Colonic mucosa (tissue), 4 donors: Measurements from ENCODE around the gene COL23A1. TPM values are rescaled to one million over a fixed set of nuclear protein-coding genes. Genes with fewer than 3 reads are reported as not detected.

ENCODE experiments used
- DNase-seq: peaks from one replicate; pipeline ENCODE4 v3.0.0-alpha.2; 2020
- H3K27ac ChIP-seq: fragments of 200-600 bp; one replicate; pipeline ENCODE4 v1.8.0; 2021
- H3K27me3 ChIP-seq: fragments of 200-600 bp; one replicate; pipeline ENCODE4 v1.8.0; 2021
- H3K36me3 ChIP-seq: fragments of 200-600 bp; one replicate; pipeline ENCODE4 v1.8.0; 2021
- H3K4me1 ChIP-seq: fragments of 200-600 bp; one replicate; pipeline ENCODE4 v1.8.0; 2021; ENCODE audit warnings: mild to moderate bottlenecking
- H3K4me3 ChIP-seq: fragments of 200-600 bp; one replicate; pipeline ENCODE4 v1.8.0; 2021
- H3K9ac ChIP-seq, 2 donors: one replicate each; pipeline ENCODE4 v1.7.0; 2013; ENCODE audit warnings: control low read depth in 2 of 2, low read depth in 2 of 2, low read length in 2 of 2
- H3K9me3 ChIP-seq: fragments of 200-600 bp; one replicate; pipeline ENCODE4 v1.8.0; 2021
- intact Hi-C: fragments of 100-400 bp; cut with DNase I; formaldehyde crosslinking; loops from one replicate; pipeline ENCODE4 v1.14.1; 2022
- total RNA-seq, 2 donors: library from RNA; stranded (reverse); fragmentation: NEBNext Ultra II Directional in 1 of 2; extraction: Animal tissue kit (Norgen Biotek cat#: 25700) in 1 of 2; gene quantifications; one replicate each; pipeline ENCODE4 v1.2.1, GENCODE V29; 2021
- TF ChIP-seq, protein P1 (sequence below): fragments of 200-600 bp; IDR thresholded peaks from one replicate; pipeline ENCODE4 v1.8.0; 2022; ENCODE audit warnings: antibody characterized with exemption, mild to moderate bottlenecking
- donor health status: healthy.
- donor health status: DM: no; HTN: no; CAD: no.
- donor health status: DM: no; HTN: no; CAD: no.

COL23A1 gene
- total RNA-seq, 2 donors from 2014 or later, result 0.37 to 0.49 TPM

DNA sequence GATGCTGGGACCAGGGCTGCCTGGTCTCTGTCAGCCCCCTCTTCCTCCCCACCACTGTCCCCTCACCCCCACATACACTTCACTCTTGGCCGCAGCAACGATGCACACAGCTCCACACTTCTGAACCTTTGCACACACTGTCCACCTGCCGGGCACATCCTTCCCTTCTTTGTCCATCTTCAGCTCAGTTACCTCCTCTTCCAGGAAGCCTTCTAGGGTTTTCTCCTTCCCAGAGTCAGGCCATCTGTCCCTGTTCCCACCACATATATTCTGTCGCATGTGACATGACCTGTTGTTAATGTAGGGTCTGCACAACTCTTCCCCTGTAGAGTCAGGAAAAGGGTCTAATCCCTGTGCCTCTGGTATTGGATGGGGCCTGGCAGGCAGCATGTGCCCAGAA is 319.0 kb downstream of the COL23A1 start:
- H3K9me3 ChIP-seq, result no peaks in the 10 kb centered on the region
- intact Hi-C loops, result no loop called here
- H3K9ac ChIP-seq, result no peak overlapping the region
- no peak overlapping the region for H3K4me3 ChIP-seq
- no peaks in the 10 kb centered on the region for H3K27me3 ChIP-seq
- no peak overlapping the region for H3K27ac ChIP-seq
- no peaks in the 10 kb centered on the region for H3K4me1 ChIP-seq
- no peaks in the 10 kb centered on the region for H3K36me3 ChIP-seq
- TF ChIP-seq, protein P1, sequence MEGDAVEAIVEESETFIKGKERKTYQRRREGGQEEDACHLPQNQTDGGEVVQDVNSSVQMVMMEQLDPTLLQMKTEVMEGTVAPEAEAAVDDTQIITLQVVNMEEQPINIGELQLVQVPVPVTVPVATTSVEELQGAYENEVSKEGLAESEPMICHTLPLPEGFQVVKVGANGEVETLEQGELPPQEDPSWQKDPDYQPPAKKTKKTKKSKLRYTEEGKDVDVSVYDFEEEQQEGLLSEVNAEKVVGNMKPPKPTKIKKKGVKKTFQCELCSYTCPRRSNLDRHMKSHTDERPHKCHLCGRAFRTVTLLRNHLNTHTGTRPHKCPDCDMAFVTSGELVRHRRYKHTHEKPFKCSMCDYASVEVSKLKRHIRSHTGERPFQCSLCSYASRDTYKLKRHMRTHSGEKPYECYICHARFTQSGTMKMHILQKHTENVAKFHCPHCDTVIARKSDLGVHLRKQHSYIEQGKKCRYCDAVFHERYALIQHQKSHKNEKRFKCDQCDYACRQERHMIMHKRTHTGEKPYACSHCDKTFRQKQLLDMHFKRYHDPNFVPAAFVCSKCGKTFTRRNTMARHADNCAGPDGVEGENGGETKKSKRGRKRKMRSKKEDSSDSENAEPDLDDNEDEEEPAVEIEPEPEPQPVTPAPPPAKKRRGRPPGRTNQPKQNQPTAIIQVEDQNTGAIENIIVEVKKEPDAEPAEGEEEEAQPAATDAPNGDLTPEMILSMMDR, result no peak
- DNase-seq, result no peak

DNA sequence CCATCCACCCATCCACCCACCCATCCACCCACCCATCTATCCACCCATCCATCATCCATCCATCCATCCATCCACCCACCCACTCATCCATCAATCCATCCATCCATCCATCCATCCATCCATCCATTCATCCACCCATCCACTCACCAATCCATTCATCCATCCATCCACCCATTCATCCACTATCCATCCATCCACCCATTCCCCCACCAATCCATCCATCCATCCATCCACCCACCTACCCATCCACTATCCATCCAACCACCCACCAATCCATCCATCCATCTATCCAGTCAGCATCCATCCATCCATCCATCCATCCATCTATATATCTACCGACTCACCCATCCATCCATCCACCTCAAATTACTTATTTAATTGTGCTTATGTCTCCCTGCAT is 320.7 kb downstream of the COL23A1 start:
- H3K4me1 ChIP-seq, result no peaks in the 10 kb centered on the region
- TF ChIP-seq, protein P1, result no peak
- DNase-seq, result no peak
- H3K27ac ChIP-seq, result no peak overlapping the region
- H3K9me3 ChIP-seq, result no peaks in the 10 kb centered on the region
- H3K36me3 ChIP-seq, result no peaks in the 10 kb centered on the region
- intact Hi-C loops, result no loop called here
- no peaks in the 10 kb centered on the region for H3K27me3 ChIP-seq
- no peak overlapping the region for H3K9ac ChIP-seq
- H3K4me3 ChIP-seq, result no peak overlapping the region

GRCh38 chr5:178267876-178268275 is 322.3 kb downstream of the COL23A1 start:
- Histone ChIP-seq H3K36me3 (no peaks in the 10 kb centered on the region), H3K27ac (no peak overlapping the region), H3K4me3 (no peak overlapping the region), H3K9ac (no peak overlapping the region), H3K9me3 (no peaks in the 10 kb centered on the region), H3K4me1 (no peaks in the 10 kb centered on the region), H3K27me3 (no peaks in the 10 kb centered on the region)
- DNase-seq, result no peak
- TF ChIP-seq, protein P1, result no peak
- intact Hi-C loops, result no loop called here

GRCh38 chr5:178267245-178267644 is 322.9 kb downstream of the COL23A1 start:
- TF ChIP-seq, protein P1, result no peak
- Histone ChIP-seq H3K27me3 (no peaks in the 10 kb centered on the region), H3K4me3 (no peak overlapping the region), H3K9me3 (no peaks in the 10 kb centered on the region), H3K27ac (no peak overlapping the region), H3K36me3 (no peaks in the 10 kb centered on the region), H3K4me1 (no peaks in the 10 kb centered on the region), H3K9ac (no peak overlapping the region)
- intact Hi-C loops, result no loop called here
- no peak for DNase-seq

DNA sequence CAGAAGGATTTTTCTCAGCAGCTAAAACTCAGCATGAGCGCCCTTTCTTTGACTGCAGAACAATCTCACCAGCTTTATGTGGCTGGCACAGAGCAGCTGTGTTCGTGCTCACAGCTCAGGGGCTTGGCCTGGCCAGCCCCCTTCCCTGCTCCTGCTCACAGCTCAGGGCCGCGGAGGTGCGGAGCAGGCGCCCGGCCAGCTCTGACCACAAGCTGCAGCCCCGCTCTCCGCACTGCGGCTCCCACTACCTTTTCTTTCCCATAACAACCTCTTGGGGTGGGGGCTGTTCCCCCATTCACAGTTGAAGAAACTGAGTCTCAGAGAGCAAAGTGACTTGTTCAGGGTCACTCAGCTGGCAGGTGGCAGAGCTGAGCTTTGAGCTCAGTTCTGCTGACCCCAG is 323.6 kb downstream of the COL23A1 start:
- TF ChIP-seq, protein P1, result no peak

GRCh38 chr5:178265746-178266145 is 324.4 kb downstream of the COL23A1 start:
- Histone ChIP-seq H3K9me3 (no peaks in the 10 kb centered on the region), H3K27me3 (no peaks in the 10 kb centered on the region), H3K4me1 (no peaks in the 10 kb centered on the region), H3K36me3 (no peaks in the 10 kb centered on the region), H3K4me3 (no peak overlapping the region), H3K9ac (no peak overlapping the region), H3K27ac (no peak overlapping the region)
- TF ChIP-seq, protein P1, result no peak
- intact Hi-C loops, result no loop called here
- DNase-seq, result no peak

More for the DNA sequence above, 323.6 kb downstream of the COL23A1 start:
- Histone ChIP-seq H3K36me3 (no peaks in the 10 kb centered on the region), H3K4me3 (no peak overlapping the region), H3K9me3 (no peaks in the 10 kb centered on the region), H3K9ac (no peak overlapping the region), H3K27ac (no peak overlapping the region), H3K27me3 (no peaks in the 10 kb centered on the region), H3K4me1 (no peaks in the 10 kb centered on the region)
- no peak for DNase-seq
- intact Hi-C loops, result no loop called here
